Measurements from ENCODE around the gene IKBKE. TPM values are rescaled to one million over a fixed set of nuclear protein-coding genes. Genes with fewer than 3 reads are reported as not detected.

IKBKE gene
- total RNA-seq, 1 donor from 2014 or later = 5.1 TPM

DNA sequence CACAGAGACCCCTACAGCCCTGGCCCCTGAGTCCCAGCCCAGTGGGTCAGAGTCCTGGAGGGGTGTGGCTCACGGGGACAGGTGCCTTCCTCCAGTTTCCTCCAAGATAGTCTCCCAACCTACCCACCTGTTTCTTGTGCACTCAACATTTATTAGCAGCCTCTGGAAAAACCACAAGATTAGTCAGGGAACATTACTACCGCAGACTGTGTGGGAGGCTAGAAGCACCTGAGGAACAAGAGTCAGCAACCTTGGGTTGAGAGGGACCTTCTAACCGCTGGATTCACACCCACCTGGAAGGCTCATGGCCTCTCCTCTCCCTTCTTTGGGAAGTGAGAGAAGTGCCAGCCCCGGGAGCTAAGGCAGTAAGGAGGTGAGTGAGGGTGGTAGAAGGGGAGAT is 22.5 kb upstream of the IKBKE start:
- no peak overlapping the region for H3K27ac Mint-ChIP-seq
- H3K4me3 Mint-ChIP-seq (ENCODE audit: low read depth) = no peak overlapping the region
- H3K4me1 Mint-ChIP-seq (ENCODE audit: low read depth) = no peaks in the 10 kb centered on the region
- no peaks in the 10 kb centered on the region for H3K9me3 Mint-ChIP-seq (ENCODE audit: low read depth)
- DNase-seq (ENCODE audit: low spot score, unreplicated experiment) = no peak
- no peak for TF ChIP-seq CTCF (IDR thresholded peaks at IDR 0.05; ENCODE audit: unreplicated experiment)
- H3K27me3 Mint-ChIP-seq = no peaks in the 10 kb centered on the region
- peaks cover 11% of the 10 kb centered on the region for H3K36me3 Mint-ChIP-seq (ENCODE audit: insufficient read depth)

DNA sequence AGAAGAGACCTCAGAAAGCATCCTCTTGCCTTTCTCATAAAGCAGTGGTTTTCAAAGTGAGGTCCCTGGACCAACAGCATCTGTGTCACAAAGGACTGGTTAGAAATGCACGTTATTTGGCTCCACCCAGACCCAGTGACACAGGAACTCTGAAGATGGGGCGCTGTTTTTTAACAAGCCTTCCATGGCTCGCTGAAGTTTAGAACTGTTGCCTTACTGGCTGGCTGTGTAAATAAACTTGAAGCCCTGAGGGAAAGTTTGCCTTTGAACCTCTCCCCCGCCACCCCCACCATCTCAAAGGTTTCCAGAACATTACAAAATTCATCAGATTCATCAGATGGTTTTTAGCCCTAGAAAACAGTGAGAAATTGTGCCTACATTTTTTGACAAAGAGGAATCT is 21.8 kb upstream of the IKBKE start:
- no peak overlapping the region for H3K27ac Mint-ChIP-seq
- peaks cover 11% of the 10 kb centered on the region for H3K36me3 Mint-ChIP-seq (ENCODE audit: insufficient read depth)

GRCh38 chr1:206449565-206449964 is 20.7 kb upstream of the IKBKE start:
- no peaks in the 10 kb centered on the region for H3K9me3 Mint-ChIP-seq (ENCODE audit: low read depth)
- no peaks in the 10 kb centered on the region for H3K4me1 Mint-ChIP-seq (ENCODE audit: low read depth)
- no peaks in the 10 kb centered on the region for H3K27me3 Mint-ChIP-seq
- no peak for DNase-seq (ENCODE audit: low spot score, unreplicated experiment)
- TF ChIP-seq CTCF (IDR thresholded peaks at IDR 0.05; ENCODE audit: unreplicated experiment) = no peak
- H3K4me3 Mint-ChIP-seq (ENCODE audit: low read depth) = no peak overlapping the region
- H3K27ac Mint-ChIP-seq = no peak overlapping the region
- peaks cover 13% of the 10 kb centered on the region for H3K36me3 Mint-ChIP-seq (ENCODE audit: insufficient read depth)

More for the DNA sequence above, 21.8 kb upstream of the IKBKE start:
- Mint-ChIP-seq H3K4me3 (ENCODE audit: low read depth) (no peak overlapping the region), H3K4me1 (ENCODE audit: low read depth) (no peaks in the 10 kb centered on the region), H3K27me3 (no peaks in the 10 kb centered on the region), H3K9me3 (ENCODE audit: low read depth) (no peaks in the 10 kb centered on the region)
- no peak for TF ChIP-seq CTCF (IDR thresholded peaks at IDR 0.05; ENCODE audit: unreplicated experiment)
- no peak for DNase-seq (ENCODE audit: low spot score, unreplicated experiment)

- no peaks in the 10 kb centered on the region for H3K27me3 Mint-ChIP-seq
- peaks cover 11% of the 10 kb centered on the region for H3K36me3 Mint-ChIP-seq (ENCODE audit: insufficient read depth)
- H3K9me3 Mint-ChIP-seq (ENCODE audit: low read depth) = no peaks in the 10 kb centered on the region
- TF ChIP-seq CTCF (IDR thresholded peaks at IDR 0.05; ENCODE audit: unreplicated experiment) = no peak
- no peak overlapping the region for H3K27ac Mint-ChIP-seq
- H3K4me3 Mint-ChIP-seq (ENCODE audit: low read depth) = no peak overlapping the region
- no peaks in the 10 kb centered on the region for H3K4me1 Mint-ChIP-seq (ENCODE audit: low read depth)
- DNase-seq (ENCODE audit: low spot score, unreplicated experiment) = no peak
Measured at GRCh38 chr1:206450281-206450680, 20.0 kb upstream of the IKBKE start.

DNA sequence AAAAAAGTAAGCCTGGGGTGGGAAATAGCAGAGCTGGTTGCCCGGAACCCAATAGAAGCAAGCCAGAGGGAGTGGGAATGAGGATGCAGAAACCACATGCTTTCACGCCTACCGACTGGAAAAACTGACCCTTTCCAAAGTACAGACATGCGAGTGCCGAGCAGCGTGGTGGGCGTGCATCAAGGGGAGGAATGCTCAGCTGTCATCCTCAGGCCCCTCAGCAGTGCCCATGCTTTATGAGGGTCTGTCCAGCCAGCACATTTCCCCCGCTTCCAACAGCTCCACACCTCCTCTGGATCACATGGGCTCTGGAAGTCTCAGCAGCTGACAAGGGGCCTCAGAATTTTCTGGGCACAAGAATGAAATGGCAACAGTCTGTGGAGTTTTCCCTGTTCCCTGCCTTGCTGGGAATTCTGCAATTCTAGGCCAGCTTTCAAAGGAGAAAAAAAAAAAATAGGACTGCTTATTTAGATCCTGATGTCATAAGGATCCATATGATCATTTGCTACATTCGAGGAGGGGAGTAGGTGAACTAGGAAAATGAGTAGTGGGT is 19.1 kb upstream of the IKBKE start:
- peaks cover 8% of the 10 kb centered on the region for H3K4me1 Mint-ChIP-seq (ENCODE audit: low read depth)

More for the DNA sequence above, 19.1 kb upstream of the IKBKE start:
- no peak for TF ChIP-seq CTCF (IDR thresholded peaks at IDR 0.05; ENCODE audit: unreplicated experiment)
- DNase-seq (ENCODE audit: low spot score, unreplicated experiment) = no peak
- Mint-ChIP-seq H3K9me3 (ENCODE audit: low read depth) (no peaks in the 10 kb centered on the region), H3K4me3 (ENCODE audit: low read depth) (no peak overlapping the region), H3K27me3 (no peaks in the 10 kb centered on the region), H3K27ac (no peak overlapping the region), H3K36me3 (ENCODE audit: insufficient read depth) (peaks cover 11% of the 10 kb centered on the region)
